H9 (cell line): ENCODE measurements around the gene PARVB. TPM values are rescaled to one million over a fixed set of nuclear protein-coding genes. Genes with fewer than 3 reads are reported as not detected.

Experiments
- DNase-seq: peaks from one replicate; pipeline ENCODE4 v3.0.0-alpha.2; 2017
- H2AFZ ChIP-seq: one replicate; pipeline ENCODE4 v1.6.1; 2013; ENCODE audit warnings: mild to moderate bottlenecking, low read length, control low read depth, moderate library complexity
- H2AK5ac ChIP-seq: 2 replicates; pipeline ENCODE4 v1.6.1; 2013; ENCODE audit warnings: low read length, control low read depth, mixed read lengths; ENCODE audit not compliant: insufficient read length
- H2BK120ac ChIP-seq: one replicate; pipeline ENCODE4 v1.6.1; 2013; ENCODE audit warnings: low read depth, mild to moderate bottlenecking, low read length, control low read depth, inconsistent platforms; ENCODE audit not compliant: poor library complexity, severe bottlenecking
- H2BK12ac ChIP-seq: 2 replicates; pipeline ENCODE4 v1.6.1; 2013; ENCODE audit warnings: low read length, control low read depth, mixed read lengths, low read depth; ENCODE audit not compliant: insufficient read length
- H2BK15ac ChIP-seq: 2 replicates; pipeline ENCODE4 v1.6.1; 2013; ENCODE audit warnings: low read depth, low read length, control low read depth
- H2BK20ac ChIP-seq: one replicate; pipeline ENCODE4 v1.6.1; 2013; ENCODE audit warnings: low read depth, mild to moderate bottlenecking, low read length, control low read depth, inconsistent platforms; ENCODE audit not compliant: poor library complexity, severe bottlenecking
- H2BK5ac ChIP-seq: 2 replicates; pipeline ENCODE4 v1.6.1; 2013; ENCODE audit warnings: low read length, control low read depth, mixed read lengths; ENCODE audit not compliant: insufficient read length
- H3K14ac ChIP-seq: 2 replicates; pipeline ENCODE4 v1.6.1; 2013; ENCODE audit warnings: low read length, control low read depth; ENCODE audit not compliant: insufficient read depth
- H3K18ac ChIP-seq: 2 replicates; pipeline ENCODE4 v1.6.1; 2013; ENCODE audit warnings: low read depth, mild to moderate bottlenecking, mixed read lengths, low read length, control low read depth; ENCODE audit not compliant: insufficient read length
- H3K23ac ChIP-seq: 2 replicates; pipeline ENCODE4 v1.6.1; 2013; ENCODE audit warnings: low read length, control low read depth, mixed read lengths, low read depth; ENCODE audit not compliant: insufficient read length
- H3K23me2 ChIP-seq: 2 replicates; pipeline ENCODE4 v1.6.1; 2013; ENCODE audit warnings: low read depth, mild to moderate bottlenecking, mixed read lengths, low read length, control low read depth; ENCODE audit not compliant: insufficient read length, poor library complexity, severe bottlenecking
- H3K27ac ChIP-seq: 2 replicates; pipeline ENCODE4 v1.5.1; 2013; ENCODE audit warnings: low read length, control low read depth, mixed read lengths, low read depth; ENCODE audit not compliant: insufficient read length
- H3K27me3 ChIP-seq: 2 replicates; pipeline ENCODE4 v1.6.1; 2013; ENCODE audit warnings: low read length, control low read depth, inconsistent platforms; ENCODE audit not compliant: insufficient read depth
- H3K4ac ChIP-seq: 2 replicates; pipeline ENCODE4 v1.6.1; 2013; ENCODE audit warnings: low read depth, mild to moderate bottlenecking, control low read depth, inconsistent platforms, low read length, moderate library complexity
- H3K4me1 ChIP-seq: 2 replicates; pipeline ENCODE4 v1.6.1; 2013; ENCODE audit warnings: low read length, control low read depth, inconsistent platforms; ENCODE audit not compliant: insufficient read depth
- H3K4me2 ChIP-seq: 2 replicates; pipeline ENCODE4 v1.6.1; 2013; ENCODE audit warnings: low read length, control low read depth, mixed read lengths; ENCODE audit not compliant: insufficient read length, insufficient read depth
- H3K56ac ChIP-seq: 2 replicates; pipeline ENCODE4 v1.6.1; 2013; ENCODE audit warnings: low read depth, mild to moderate bottlenecking, mixed read lengths, low read length, control low read depth; ENCODE audit not compliant: insufficient read length
- H3K79me1 ChIP-seq: 2 replicates; pipeline ENCODE4 v1.6.1; 2013; ENCODE audit warnings: low read depth, mild to moderate bottlenecking, moderate library complexity, low read length, control low read depth, inconsistent platforms; ENCODE audit not compliant: insufficient read depth, poor library complexity, severe bottlenecking
- H3K79me2 ChIP-seq: 2 replicates; pipeline ENCODE4 v1.6.1; 2013; ENCODE audit warnings: low read length, control low read depth, inconsistent platforms; ENCODE audit not compliant: insufficient read depth
- H3K9ac ChIP-seq: 2 replicates; pipeline ENCODE4 v1.6.1; 2013; ENCODE audit warnings: low read length, control low read depth, mixed read lengths; ENCODE audit not compliant: insufficient read length; ENCODE audit errors: extremely low read depth
- H3K9me3 ChIP-seq: one replicate; pipeline ENCODE4 v1.6.1; 2013; ENCODE audit warnings: low read depth, low read length, inconsistent platforms; ENCODE audit not compliant: control insufficient read depth
- H3T11ph ChIP-seq: one replicate; pipeline ENCODE4 v1.6.1; 2013; ENCODE audit warnings: mild to moderate bottlenecking, low read length, control low read depth, inconsistent platforms
- H4K20me1 ChIP-seq: one replicate; pipeline ENCODE4 v1.6.1; 2013; ENCODE audit not compliant: control insufficient read depth, insufficient read length, insufficient read depth
- H4K5ac ChIP-seq: 2 replicates; pipeline ENCODE4 v1.6.1; 2013; ENCODE audit warnings: low read depth, mild to moderate bottlenecking, mixed read lengths, low read length, control low read depth; ENCODE audit not compliant: insufficient read length
- H4K8ac ChIP-seq: replicated peaks from 2 replicates; pipeline ENCODE4 v1.6.1; 2013; ENCODE audit warnings: low read length, control low read depth, mixed read lengths, low read depth; ENCODE audit not compliant: insufficient read length
- H4K91ac ChIP-seq: 2 replicates; pipeline ENCODE4 v1.6.1; 2013; ENCODE audit warnings: low read depth, mild to moderate bottlenecking, moderate library complexity, mixed read lengths, low read length, control low read depth; ENCODE audit not compliant: insufficient read length
- H3K27ac Mint-ChIP-seq, 3 experiments: 2 replicates in 2 of 3; 3 replicates in 1 of 3; pipeline ENCODE4 v1.8.0; 2020 to 2021; ENCODE audit warnings: mixed read lengths in 3 of 3, mild to moderate bottlenecking in 1 of 3, moderate library complexity in 1 of 3
- H3K27me3 Mint-ChIP-seq: 2 replicates; pipeline ENCODE4 v1.8.0; 2021; ENCODE audit warnings: low read depth, mild to moderate bottlenecking, moderate library complexity, mixed read lengths
- H3K36me3 Mint-ChIP-seq, 3 experiments: 2 replicates in 2 of 3; 3 replicates in 1 of 3; pipeline ENCODE4 v1.8.0; 2020 to 2021; ENCODE audit warnings: low read depth in 3 of 3, mixed read lengths in 3 of 3; ENCODE audit not compliant: insufficient read depth in 1 of 3
- H3K4me1 Mint-ChIP-seq, 2 experiments: 2 replicates each; pipeline ENCODE4 v1.8.0; 2020; ENCODE audit warnings: mixed read lengths in 2 of 2
- H3K4me3 Mint-ChIP-seq, 2 experiments: 2 replicates in 1 of 2; 3 replicates in 1 of 2; pipeline ENCODE4 v1.8.0; 2020 to 2021; ENCODE audit warnings: mild to moderate bottlenecking in 2 of 2, mixed read lengths in 2 of 2, moderate library complexity in 1 of 2
- H3K9me3 Mint-ChIP-seq, 2 experiments: 2 replicates in 1 of 2; 3 replicates in 1 of 2; pipeline ENCODE4 v1.8.0; 2020; ENCODE audit warnings: mild to moderate bottlenecking in 2 of 2, mixed read lengths in 2 of 2, moderate library complexity in 1 of 2
- CTCF ChIP-seq: fragments of 200-600 bp; sonication (generic); conservative IDR thresholded peaks from 3 replicates; pipeline ENCODE4 v1.8.0; 2021; ENCODE audit warnings: antibody characterized with exemption, mild to moderate bottlenecking
- WGBS: extraction: QIAGEN DNeasy Blood & Tissue Kit; methylation state at CpG from one replicate; pipeline ENCODE4 v1.1.7; 2013; ENCODE audit warnings: missing lambda C conversion rate, low lambda C conversion rate, mixed read lengths; ENCODE audit not compliant: insufficient read length; ENCODE audit errors: extremely low coverage; 5-methylcytosine and 5-hydroxymethylcytosine counted together
- total RNA-seq: library from RNA; stranded (reverse); gene quantifications from 2 replicates; pipeline ENCODE4 v1.2.1, GENCODE V29; 2021

Gene PARVB
- total RNA-seq, 1 experiment from 2014 or later: 15.6 TPM

- H2AK5ac ChIP-seq: no peak overlapping the region
- H3K36me3 Mint-ChIP-seq: no peaks in the 10 kb centered on the region; a peak in 1 of 7 replicates
- H3K27me3 Mint-ChIP-seq: peaks cover 10% of the 10 kb centered on the region
- no peak overlapping the region for H3K4me3 Mint-ChIP-seq
- H2BK20ac ChIP-seq: no peak overlapping the region
- H2AFZ ChIP-seq: no peak overlapping the region
- no peak for TF ChIP-seq CTCF
- H3K18ac ChIP-seq: no peak overlapping the region
- H3K27ac ChIP-seq: no peak overlapping the region
- H3K23ac ChIP-seq: no peak overlapping the region
- H3K14ac ChIP-seq: no peak overlapping the region
- no peak overlapping the region for H3K56ac ChIP-seq
- H2BK5ac ChIP-seq: no peak overlapping the region
- H2BK12ac ChIP-seq: no peak overlapping the region
- H3K9me3 ChIP-seq: no peaks in the 10 kb centered on the region
- no peak overlapping the region for H4K5ac ChIP-seq
- no CpG with 5 or more reads among the region's 8 CpGs for WGBS
- H2BK120ac ChIP-seq: no peak overlapping the region
- no peak overlapping the region for H3K4ac ChIP-seq
- no peaks in the 10 kb centered on the region for H4K20me1 ChIP-seq
- no peak overlapping the region for H3K9ac ChIP-seq
- no peaks in the 10 kb centered on the region for H3K27me3 ChIP-seq
- no peak overlapping the region for H2BK15ac ChIP-seq
- no peaks in the 10 kb centered on the region for H3K23me2 ChIP-seq
- H4K8ac ChIP-seq: no peak overlapping the region
- H3K79me1 ChIP-seq: no peaks in the 10 kb centered on the region
- H3K4me2 ChIP-seq: no peak overlapping the region
- no peaks in the 10 kb centered on the region for H3K9me3 Mint-ChIP-seq
- no peak overlapping the region for H3T11ph ChIP-seq
- peak; percentile 89 for DNase-seq
- H3K4me1 Mint-ChIP-seq: peaks cover 9 to 30% of the 10 kb centered on the region in 2 experiments
- H4K91ac ChIP-seq: no peak overlapping the region
- H3K4me1 ChIP-seq: no peaks in the 10 kb centered on the region
- peak overlapping the region in 1 of 3 experiments; percentile 2; a peak in 1 of 7 replicates for H3K27ac Mint-ChIP-seq
- no peaks in the 10 kb centered on the region for H3K79me2 ChIP-seq
These were observed 168.2 kb downstream of the PARVB start for GRCh38 chr22:44192098-44192815.
